Activated T-cell treated with anti-CD3 and anti-CD28 coated beads for 1 hour (primary cell): ENCODE measurements around the gene KRTAP5-10.
"Not testable (repeated sequence)": the region's sequence is repeated elsewhere in the genome, so short reads cannot be mapped to it uniquely, and the experiment has no call there.

ENCODE experiments used
- DNase-seq: peaks from one replicate; pipeline ENCODE4 v3.0.0-alpha.2; 2020; ENCODE audit warnings: low read depth

KRTAP5-10 gene

DNA sequence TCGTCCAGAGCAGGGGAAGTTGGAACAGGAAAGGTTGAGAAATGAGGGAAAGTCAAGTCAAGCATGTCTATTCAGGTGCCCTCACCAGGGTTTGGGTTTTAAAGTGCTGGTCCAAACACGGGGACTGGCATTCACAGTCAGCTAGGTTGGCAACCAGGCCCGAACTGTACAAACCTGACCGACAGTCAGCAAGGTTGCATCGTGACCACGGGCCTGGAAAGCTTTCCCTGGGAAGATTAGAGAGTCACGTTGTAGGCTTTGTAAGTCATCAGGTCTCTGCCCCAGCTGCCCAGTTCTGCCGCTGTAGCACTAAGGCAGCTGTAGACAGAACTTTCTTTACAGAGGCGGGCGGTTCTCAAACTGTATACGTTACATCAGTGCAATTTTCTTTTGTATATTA is 7.4 kb downstream of the KRTAP5-10 start:
- DNase-seq = no peak

DNA sequence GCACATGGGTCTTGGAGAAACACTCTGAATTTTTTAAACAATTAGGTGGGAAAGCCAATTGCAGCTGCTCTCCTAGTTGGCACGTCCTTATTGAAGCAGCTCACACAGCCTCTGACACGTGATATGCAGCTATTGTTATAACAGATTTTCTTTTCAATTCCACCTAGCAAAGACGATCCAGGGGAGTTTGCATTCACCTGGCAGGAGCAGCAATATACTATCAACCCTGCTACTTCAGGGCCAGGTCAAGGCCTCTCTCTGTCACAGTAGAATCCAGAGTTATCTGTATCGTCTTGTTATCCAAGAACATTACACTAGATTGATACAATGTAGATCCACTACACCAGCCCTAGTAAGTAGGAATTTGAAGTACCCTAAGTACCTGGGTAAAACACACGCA is 9.1 kb downstream of the KRTAP5-10 start:
- no peak for DNase-seq

DNA sequence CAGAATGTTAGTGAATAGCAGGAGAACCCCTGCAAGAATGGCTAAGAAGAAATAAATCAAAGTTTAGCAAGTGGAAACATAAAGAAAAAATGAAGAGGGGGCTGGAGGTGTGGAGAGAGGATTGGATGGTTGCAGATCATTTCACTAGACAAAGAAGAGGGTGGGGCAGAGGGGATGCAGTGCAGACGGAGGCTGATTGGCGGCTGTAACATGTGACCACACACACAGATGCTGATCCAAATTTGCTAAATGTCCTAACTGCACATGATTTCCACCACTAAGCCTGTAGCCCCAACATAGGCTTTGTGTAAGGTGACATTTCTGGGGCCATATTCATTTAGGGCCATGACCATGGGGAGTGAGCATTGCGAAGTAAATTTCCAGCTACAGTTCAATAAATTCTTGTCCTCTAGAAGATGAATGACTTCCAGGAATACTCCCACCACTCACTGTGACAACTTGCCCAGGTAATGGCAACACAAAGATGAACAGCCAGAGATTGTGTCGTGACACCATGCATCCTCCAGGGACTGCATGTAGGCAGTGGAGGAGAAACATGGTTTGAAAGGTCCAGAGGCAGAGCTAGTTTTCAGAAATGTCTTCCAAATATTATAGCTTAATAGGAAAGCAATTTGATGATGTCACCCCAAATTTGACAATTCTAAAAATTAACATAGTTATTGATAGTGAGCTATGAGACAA is 10.5 kb downstream of the KRTAP5-10 start:
- DNase-seq = no peak

DNA sequence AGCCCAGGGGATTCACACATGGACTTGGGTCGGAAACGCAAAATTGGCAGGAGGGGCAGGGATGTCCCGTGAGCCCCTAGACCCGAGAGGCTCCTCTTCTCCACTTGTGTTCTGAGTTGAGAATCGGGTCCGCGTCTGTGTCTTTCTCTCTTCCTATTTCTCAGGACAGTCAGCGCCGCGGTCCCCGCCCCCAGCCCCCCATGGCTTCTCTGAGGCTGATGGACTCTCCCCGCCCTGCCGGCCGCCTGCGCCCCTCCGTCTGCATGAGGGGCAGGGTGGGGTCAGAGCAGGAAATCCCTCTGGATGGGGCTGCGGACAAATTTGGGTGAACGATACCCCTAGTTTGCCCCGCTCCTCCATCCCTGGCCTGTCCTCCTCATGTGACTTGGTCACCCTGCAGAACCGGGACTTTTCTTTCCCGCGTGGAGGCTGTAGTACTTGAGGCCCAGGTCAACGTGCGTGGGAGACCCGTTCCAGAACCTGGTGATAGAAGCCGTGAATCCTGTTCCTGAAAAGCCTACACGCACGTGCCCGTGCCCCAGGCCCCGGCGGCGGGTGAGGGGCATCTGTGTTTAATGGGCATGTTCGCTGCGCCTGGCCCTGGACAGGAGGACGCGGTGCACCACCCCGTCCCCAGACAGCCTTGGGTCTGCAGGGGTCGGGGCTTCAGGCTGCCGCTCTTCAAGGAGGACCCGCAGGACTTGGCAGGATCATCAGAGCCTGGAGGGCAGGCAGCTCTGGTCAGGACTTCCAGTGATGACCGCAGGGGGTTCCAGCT is 11.5 kb downstream of the KRTAP5-10 start:
- not testable (repeated sequence) for DNase-seq

DNA sequence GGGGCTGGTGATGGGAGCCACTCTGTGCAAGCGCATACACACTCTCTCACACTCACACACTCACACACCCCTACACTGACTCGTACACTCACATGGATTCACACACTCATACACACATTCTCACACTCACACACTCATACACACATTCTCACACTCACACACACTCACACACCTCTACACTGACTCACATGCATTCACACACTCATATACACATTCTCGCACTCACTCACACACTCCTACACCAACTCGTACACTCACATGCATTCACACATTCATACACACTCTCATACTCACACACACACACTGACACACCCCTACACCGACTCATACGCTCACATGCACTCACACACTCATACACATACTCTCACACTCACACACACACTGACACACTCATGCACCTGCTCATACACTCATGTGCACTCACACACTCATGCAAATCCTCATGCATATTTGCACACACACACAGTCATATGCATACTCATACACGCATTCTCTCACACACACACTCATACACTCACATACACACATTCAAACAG is 12.2 kb downstream of the KRTAP5-10 start:
- no peak for DNase-seq

DNA sequence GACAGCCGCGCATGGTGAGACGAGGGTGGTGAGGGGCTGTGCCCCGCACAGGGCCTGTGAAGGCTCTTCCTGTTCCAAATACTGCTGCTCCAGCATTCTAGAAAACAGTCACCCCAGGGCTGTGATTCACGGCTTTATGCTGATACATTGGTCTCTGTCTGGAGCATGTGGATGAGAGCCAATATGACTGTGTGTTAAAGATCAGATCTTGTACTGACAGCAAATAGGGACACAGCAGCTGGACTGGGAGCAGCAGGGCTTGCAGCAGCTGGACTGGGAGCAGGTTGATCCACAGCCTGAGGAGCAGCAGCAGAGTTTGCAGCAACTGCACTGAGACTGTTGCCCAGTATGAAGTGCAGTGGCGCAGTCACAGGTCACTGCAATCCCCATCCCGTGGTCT is 14.2 kb downstream of the KRTAP5-10 start:
- not testable (repeated sequence) for DNase-seq

DNA sequence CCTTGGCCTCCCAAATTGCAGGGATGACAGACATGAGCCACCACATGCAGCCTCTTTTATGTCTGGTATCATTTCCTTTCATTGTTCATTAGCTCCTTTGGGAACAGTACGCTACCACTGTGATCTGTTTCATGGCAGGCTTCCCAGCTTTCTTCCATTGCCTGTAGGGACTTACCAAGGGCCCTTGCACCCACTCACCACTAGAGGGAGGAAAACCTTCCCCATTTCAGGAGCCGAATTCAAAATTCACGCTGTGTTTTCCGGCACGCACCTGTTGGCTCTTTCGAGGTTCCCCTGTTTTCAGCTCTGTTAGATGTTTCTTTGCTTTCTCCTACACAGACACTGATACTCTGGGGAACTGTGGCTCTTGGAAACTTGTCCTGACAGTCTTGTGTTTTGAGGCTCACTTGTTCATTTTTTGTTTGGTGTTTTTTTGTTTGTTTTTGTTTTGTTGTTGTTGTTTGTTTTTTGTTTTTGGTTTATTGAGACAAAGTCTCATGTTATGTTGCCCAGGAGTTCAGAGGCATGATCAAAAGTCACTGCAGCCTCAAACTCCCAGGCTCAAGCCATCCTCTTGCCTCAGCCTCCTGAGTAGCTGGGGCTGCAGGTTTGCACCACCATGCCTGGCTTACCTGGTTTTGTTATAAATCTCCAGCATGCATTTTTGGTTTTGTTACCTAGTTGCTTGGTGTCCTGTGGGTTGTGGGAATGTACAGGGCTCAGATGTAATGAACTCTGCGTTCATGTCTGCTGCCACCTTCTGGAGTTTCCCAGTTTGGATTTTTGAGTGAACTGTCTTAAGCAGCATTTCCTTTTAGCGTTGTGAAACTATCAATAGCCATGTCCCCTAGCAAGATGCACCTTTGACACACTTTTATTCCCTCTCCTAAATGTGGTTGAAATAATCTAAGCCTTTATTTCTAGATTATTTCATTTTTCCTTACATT is 15.0 kb downstream of the KRTAP5-10 start:
- no peak for DNase-seq

DNA sequence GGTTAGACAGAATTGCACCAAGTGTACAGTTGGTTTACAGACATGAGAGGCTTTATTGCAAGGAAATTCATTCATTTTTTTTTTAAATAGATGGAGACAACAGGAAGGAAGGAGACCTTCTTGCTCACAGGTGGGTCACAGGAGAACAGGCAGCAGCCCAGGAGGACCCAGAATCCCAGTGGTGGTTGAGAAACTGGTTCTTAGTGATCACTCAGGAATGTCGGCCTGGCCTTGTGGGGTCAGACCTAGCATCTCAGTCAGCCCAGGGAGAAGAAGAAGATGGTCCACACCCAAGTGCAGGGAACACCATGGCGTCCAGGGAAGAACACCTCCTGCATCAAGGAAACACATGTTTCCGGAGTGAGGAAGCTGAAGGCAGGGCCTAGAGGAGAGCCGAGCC is 16.5 kb downstream of the KRTAP5-10 start:
- DNase-seq = no peak

DNA sequence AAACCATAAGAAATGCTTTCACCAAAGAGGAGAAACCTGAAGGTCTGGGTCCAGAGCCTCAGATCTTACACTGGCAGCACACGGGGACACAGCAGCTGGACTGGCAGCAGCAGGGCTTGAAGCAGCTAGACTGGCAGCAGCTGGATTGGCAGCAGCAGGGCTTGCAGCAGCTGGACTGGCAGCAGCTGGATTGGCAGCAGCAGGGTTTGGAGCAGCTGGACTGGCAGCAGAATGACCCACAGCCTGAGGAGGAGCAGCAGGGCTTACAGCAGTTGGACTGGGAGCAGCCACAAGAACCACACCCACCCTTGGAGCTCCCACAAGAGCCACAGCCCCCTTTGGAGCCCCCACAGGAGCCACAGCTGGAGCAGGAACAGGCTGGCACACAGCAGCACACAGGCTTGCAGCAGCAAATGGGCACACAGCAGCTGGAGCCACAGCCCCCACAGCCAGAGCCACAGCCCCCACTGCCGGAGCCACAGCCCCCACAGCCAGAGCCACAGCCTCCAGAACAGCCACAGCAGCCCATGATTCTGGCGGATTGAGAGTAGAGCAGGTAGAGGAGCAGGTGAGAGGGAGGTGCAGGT is 17.0 kb downstream of the KRTAP5-10 start, which contains the start of gene KRTAP5-11:
Gene KRTAP5-11, minus strand, starts transcription at position 567 of the 587 bp plus-strand sequence. Its CDS starts 38 bp downstream, at position 529.
- no peak for DNase-seq

DNA sequence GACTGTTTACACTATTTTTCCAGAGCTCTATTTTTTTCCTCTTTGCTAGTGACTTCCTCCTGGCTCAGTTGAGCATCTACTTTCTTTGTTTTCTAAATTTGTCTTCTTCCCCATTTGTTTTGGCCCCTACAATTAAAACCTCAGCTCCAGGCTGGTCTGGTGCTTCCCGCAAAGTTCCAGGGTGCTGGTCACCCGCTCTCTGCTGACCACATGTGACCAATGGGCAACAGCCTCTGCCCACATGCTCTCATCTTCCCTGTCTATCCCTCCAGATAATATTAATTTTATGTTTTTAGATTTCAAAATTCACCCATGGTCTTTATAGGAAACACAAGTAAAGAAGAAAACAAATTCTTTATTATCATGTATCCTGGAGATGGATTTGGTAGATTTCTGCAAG is 17.6 kb downstream of the KRTAP5-10 start:
- DNase-seq = not testable (repeated sequence)

DNA sequence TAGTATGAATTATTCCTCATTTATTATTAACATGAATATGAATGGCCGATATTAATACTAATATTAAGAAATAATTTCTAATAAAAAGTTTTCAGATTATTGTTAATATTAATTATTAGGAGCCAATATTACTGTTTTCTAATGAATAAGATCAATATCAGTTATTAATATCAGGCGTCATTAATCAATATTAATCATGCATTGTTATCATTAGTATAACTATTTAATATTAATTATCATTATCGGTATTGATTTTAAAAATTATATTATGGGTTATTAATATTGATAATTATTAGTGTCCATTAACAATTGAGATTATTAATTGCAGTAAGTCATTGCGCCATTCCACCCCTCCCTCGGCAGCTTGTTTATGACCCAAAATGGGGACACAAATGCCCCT is 20.3 kb downstream of the KRTAP5-10 start:
- not testable (repeated sequence) for DNase-seq

DNA sequence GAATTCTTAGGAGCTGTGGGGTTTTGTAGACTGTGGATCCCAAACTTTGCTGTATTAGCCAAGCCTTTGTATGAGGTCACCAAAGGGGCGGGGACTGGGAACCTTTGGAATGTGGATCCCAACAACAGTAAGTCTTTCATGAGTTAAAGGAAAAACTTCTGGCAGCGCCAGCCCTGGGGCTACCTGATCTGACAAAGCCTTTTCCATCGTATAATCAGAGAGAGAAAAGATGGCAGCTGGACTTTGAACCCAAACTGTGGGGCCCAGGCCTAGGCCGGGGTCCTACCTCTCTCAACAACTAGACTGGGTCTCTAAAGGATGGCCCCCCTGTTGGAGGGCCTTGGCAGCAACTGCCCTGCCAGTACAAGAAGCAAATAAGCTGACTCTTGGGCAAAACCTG is 23.0 kb downstream of the KRTAP5-10 start:
- not testable (repeated sequence) for DNase-seq

DNA sequence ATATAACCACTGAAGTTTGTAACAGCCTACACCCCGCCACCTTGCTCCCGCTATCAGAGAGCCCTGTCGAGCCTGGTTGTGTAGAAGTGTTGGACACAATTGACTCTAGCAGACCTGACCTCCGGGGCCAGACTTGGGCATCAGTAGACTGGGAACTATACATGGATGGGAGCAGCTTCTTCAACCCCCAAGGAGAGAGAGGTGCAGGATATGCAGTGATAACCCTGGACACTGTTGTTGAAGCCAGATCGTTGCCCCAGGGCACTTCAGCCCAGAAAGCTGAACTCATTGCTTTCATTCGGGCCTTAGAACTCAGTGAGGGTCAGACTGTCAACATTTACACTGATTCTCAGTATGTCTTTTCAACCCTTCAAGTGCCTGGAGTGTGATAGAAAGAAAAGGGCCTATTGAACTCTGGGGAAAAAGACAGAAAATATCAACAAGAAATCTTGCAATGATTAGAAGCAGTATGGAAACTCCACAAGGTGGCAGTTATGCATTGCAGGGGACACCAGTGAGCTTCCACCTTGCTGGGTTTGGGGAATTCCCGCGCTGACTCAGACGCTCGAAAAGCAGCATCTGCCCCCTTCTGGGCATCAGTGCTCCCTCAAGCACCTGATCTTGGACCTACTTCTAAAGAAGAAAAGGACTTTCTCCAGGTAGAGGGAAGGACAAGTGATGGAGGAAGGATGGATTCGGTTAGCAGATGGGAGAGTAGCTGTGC is 23.6 kb downstream of the KRTAP5-10 start:
- DNase-seq = peak; percentile 12

DNA sequence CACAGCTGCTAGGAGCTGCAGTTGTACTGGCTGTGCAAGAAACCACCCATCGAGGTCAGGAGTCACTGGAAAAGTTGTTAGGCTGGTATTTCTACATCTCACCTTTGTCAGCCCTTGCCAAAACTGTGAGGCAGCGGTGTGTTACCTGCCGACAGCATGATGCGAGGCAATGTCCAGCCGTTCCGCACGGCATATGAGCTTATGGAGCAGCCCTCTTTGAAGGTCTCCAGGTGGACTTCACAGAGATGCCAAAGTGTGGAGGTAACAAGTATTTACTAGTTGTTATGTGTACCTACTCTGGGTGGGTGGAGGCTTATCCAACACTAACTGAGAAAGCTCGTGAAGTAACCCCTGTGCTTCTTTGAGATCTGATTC is 24.2 kb downstream of the KRTAP5-10 start:
- not testable (repeated sequence) for DNase-seq

DNA sequence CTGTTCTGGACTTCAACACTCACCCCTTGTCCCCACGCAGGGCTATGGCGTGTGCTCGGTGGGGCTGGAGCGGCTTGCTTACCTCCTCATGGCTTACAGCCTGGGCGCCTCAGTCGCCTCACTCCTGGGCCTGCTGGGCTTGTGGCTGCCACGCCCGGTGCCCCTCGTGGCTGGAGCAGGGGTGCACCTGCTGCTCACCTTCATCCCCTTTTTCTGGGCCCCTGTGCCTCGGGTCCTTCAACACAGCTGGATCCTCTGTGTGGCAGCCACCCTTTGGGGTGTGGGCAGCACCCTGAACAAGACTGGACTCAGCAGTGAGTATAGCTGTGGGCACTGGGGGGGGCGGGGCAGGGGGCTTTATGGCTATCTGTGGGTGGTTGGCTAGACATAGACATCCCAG is 37.9 kb downstream of the KRTAP5-10 start:
- DNase-seq = not testable (repeated sequence)

DNA sequence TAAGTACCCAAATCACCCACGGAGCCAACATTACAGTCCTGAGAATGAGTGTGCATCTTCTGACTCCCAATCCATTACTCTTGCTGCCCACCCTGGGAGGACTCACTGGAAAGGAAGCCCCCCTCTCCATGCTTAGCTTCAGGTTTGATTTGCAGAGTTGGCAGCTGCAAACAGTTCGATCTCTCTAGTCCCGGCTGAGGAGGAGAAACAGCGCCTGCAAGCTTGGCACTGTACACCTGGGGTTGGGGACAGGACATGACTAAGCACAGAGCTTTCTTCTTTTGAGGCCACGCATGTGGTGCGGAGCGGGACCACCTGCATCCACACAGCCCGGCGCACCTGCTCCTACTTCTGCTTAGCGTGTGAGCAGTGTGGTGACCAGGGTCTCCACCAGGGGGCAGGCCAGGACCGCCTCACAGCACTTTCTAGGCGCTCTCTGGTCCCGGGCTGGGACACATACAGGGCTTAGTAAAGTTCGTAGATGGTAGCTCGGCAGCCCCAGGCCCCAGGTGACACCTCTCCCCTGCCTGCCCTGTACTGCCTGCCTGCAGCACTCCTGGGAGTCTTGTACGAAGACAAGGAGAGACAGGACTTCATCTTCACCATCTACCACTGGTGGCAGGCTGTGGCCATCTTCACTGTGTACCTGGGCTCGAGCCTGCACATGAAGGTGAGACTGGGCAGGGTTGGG is 39.6 kb downstream of the KRTAP5-10 start:
- not testable (repeated sequence) for DNase-seq

DNA sequence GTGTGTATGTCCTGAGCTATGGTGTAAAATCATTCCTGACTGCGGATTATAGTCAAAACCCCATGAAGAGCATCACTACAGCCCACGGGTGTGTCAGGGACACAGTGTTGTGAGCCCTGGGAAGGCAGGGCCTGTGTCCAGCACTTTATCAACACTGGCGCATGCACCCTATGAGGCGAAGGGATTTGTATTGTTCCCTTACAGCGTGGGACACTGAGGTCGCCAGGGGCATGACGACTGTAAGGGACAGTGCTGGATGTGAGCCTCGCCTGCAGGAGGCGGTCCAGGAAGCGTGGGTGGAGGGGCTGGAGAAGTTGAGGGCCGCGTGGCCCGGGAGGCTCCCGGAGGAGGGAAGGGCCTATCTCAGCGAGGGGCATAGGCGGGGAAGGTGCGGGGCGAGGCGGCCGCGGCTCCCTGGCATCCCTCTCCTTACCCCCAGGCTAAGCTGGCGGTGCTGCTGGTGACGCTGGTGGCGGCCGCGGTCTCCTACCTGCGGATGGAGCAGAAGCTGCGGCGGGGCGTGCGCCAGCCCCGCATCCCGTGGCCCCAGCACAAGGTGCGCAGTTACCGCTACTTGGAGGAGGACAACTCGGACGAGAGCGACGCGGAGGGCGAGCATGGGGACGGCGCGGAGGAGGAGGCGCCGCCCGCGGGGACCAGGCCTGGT is 41.6 kb downstream of the KRTAP5-10 start:
- DNase-seq = not testable (repeated sequence)

DNA sequence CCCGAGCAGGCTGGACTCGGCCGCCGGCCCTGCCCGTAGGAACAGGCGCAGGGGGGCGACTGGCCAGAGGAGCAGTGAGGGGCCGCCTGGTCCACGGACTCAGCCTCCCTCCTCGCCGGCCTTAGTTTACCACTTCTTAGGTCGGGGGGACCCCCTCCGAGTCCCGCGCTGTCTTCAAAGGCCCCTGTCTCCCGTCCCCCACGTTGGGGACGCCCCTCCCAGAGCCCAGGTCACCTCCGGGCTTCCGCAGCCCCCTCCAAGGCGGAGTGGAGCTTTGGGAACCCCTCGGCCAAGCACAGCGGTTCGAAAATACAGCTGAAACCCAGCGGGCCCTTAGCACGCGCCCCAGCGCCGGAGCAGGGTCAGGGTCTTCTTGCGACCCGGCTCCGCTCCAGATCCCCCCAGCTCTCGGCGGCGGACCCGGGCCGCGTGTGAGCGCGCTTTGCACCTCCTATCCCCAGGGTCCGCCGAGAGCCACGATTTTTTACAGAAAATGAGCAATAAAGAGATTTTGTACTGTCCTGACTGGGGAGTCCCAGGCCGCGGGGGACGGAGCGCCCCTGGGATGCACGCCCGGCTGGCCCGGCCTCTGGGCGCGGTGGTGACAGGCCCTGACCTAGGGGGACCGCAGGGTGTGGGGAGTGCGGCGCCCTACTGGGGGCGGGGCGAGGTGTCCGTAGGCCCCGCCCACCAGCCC is 42.3 kb downstream of the KRTAP5-10 start:
- not testable (repeated sequence) for DNase-seq

DNA sequence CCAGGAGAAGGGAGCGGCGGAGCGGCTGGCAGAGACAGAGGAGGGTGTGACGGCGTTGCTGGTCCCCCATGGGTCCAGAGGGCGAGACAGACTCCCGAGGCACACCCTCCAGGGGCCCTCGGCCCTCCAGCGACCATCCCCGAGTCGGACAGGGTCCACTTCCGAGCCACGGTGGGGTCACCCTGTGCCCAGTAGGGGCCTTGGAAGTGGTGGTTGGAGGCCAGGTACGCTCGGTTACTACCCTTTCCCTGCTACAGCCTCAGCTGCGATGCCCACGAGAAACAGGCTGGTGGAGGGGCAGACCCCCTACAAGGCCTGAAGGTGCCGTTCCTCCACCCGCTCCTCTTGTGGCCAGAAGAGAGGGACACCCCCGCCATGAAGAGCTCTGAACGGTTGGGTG is 42.9 kb downstream of the KRTAP5-10 start:
- not testable (repeated sequence) for DNase-seq
